Measurements from ENCODE around the gene SHE. TPM values are rescaled to one million over a fixed set of nuclear protein-coding genes. Genes with fewer than 3 reads are reported as not detected.

The SHE gene
- total and polyA plus RNA-seq, 2 of the 8 experiments (the other 6 are each of a cell fraction or from before 2014, with no cell fraction given) = 0.44 to 0.45 TPM

DNA sequence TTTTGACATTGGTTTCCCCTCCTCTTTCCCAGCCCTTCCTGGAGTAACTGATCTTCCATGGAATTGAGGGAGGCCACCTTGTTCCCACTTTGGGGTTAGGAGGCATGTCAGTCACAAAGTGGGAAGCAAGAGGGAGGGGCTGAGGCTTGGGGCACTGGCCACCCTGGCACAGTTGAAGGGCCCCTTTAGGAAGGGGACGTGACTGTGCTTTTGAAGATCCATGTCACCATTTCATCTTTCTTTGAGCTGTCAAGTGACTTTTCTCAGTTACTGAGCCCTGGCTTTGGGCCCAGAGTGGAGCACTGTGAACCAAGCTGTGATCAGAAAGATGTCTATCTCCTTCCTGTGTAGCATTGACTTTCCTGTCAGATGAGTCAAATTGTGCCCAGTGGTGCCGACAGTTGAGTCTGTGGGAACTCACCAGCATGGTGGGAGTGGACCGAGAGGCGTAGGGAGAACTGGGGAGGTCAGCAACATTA lies 38.7 kb downstream of the SHE start:
- peak overlapping the region; percentile 78; the same call in 1 of the 2 replicates for H2BK5ac ChIP-seq (ENCODE audit: low read depth, low read length)
- no peak overlapping the region for H3K56ac ChIP-seq (replicated peaks; ENCODE audit: insufficient read length, low read depth, low read length)
- H3K14ac ChIP-seq (ENCODE audit: insufficient read length) = no peak overlapping the region
- no peak overlapping the region for H3K4me3 ChIP-seq (ENCODE audit: extremely low read depth in 1 of 4, insufficient read depth in 2 of 4, low read depth in 3 of 4, low read length in 4 of 4)
- H3K18ac ChIP-seq (ENCODE audit: extremely low read depth, low read length) = no peak overlapping the region; the same call in 1 of the 2 replicates
- H4K8ac ChIP-seq (ENCODE audit: extremely low read depth, insufficient read depth, low read length) = no peak overlapping the region
- peak overlapping the region; percentile 57 for H3K4ac ChIP-seq (replicated peaks; ENCODE audit: insufficient read length, low read depth, low read length)
- H4K5ac ChIP-seq (ENCODE audit: insufficient read length, low read depth, low read length) = no peak overlapping the region
- peak overlapping the region; percentile 94; the same call in 1 of the 2 replicates for H2BK12ac ChIP-seq (ENCODE audit: low read depth, low read length)
- H3K23me2 ChIP-seq (ENCODE audit: low read depth, low read length) = no peaks in the 10 kb centered on the region
- DNase-seq (ENCODE audit: low read depth in 1 of 2, low spot score in 2 of 2) = no peak
- no peaks in the 10 kb centered on the region for H3K9me3 ChIP-seq (ENCODE audit: insufficient read depth in 2 of 2, low read depth in 1 of 2, low read length in 1 of 2)
- no peaks in the 10 kb centered on the region for H4K20me1 ChIP-seq (replicated peaks in 1 of 2; ENCODE audit: control insufficient read depth in 1 of 2, insufficient read depth in 2 of 2, low read length in 2 of 2)
- peak overlapping the region; percentile 76 for H4K91ac ChIP-seq (replicated peaks; ENCODE audit: insufficient read length, low read length)
- peaks cover 0 to 4% (median 2%) of the 10 kb centered on the region in 4 experiments; a peak in 4 of 7 replicates for H3K4me1 ChIP-seq (replicated peaks in 1 of 4; ENCODE audit: control insufficient read depth in 3 of 4, insufficient read depth in 4 of 4, low read length in 3 of 4)
- H3K79me1 ChIP-seq (ENCODE audit: low read depth, low read length) = no peaks in the 10 kb centered on the region
- ChIA-PET CTCF (ENCODE audit: partially characterized antibody) (no interaction called here), POLR2A (ENCODE audit: partially characterized antibody) (no interaction called here)
- H3K9ac ChIP-seq (replicated peaks in 1 of 4; ENCODE audit: extremely low read depth in 1 of 4, low read depth in 3 of 4, low read length in 3 of 4) = no peak overlapping the region
- no peak for FAIRE-seq
- H2AFZ ChIP-seq (ENCODE audit: low read length) = no peak overlapping the region
- H2BK120ac ChIP-seq (replicated peaks; ENCODE audit: low read depth, low read length) = no peak overlapping the region
- no peak overlapping the region for H3K27ac ChIP-seq (ENCODE audit: low read depth, low read length)
- H3K36me3 ChIP-seq (ENCODE audit: control insufficient read depth in 2 of 4, insufficient read depth in 4 of 4, low read length in 3 of 4) = no peaks in the 10 kb centered on the region
- peak overlapping the region; percentile 86; the same call in 1 of the 2 replicates for H2BK20ac ChIP-seq (ENCODE audit: low read length)
- no peaks in the 10 kb centered on the region for H3K79me2 ChIP-seq (ENCODE audit: control insufficient read depth in 1 of 2, insufficient read depth in 2 of 2, low read length in 2 of 2)
- 0 out of 2 replicates have a peak overlapping the region, but pooled peaks have one; percentile 1 for H2BK15ac ChIP-seq (ENCODE audit: low read length)
- WGBS, 2 experiments (ENCODE audit: extremely low coverage in 1 of 2, insufficient coverage in 1 of 2, insufficient read length in 1 of 2, insufficient replicate concordance in 2 of 2, low coverage in 1 of 2, low lambda C conversion rate in 2 of 2, missing lambda C conversion rate in 1 of 2) = 65% methylated on average over 4 of the region's 4 CpGs; no CpG with 5 or more reads in 1 of the 2 experiments
- no peaks in the 10 kb centered on the region for H3K27me3 ChIP-seq (replicated peaks in 1 of 4; ENCODE audit: control insufficient read depth in 3 of 4, extremely low read depth in 1 of 4, insufficient read depth in 3 of 4, low read length in 3 of 4)
- TF ChIP-seq POLR2AphosphoS5 (IDR thresholded peaks at IDR 0.05; ENCODE audit: low read depth, low read length) (no peak), SIRT6 (IDR thresholded peaks at IDR 0.05; ENCODE audit: low read length) (no peak), SIN3A (conservative IDR thresholded peaks at IDR 0.05 in 1 of 2, IDR thresholded peaks at IDR 0.05 in 1 of 2; ENCODE audit: low read depth in 1 of 2, low read length in 2 of 2) (no peak), SRF (IDR thresholded peaks at IDR 0.05; ENCODE audit: low read depth, low read length) (no peak)
- TF ChIP-seq, protein P1, sequence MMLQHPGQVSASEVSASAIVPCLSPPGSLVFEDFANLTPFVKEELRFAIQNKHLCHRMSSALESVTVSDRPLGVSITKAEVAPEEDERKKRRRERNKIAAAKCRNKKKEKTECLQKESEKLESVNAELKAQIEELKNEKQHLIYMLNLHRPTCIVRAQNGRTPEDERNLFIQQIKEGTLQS (IDR thresholded peaks at IDR 0.05; ENCODE audit: insufficient read depth, low read depth, low read length) = no peak
- H3K4me2 ChIP-seq (ENCODE audit: insufficient read depth in 1 of 2, low read depth in 2 of 2, low read length in 2 of 2) = no peak overlapping the region
- no peak overlapping the region for H3K23ac ChIP-seq (ENCODE audit: insufficient read length)
- H2AK5ac ChIP-seq (ENCODE audit: low read depth, low read length) = peak overlapping the region; percentile 82; the same call in 1 of the 2 replicates

All from H1 (cell line).